ENCODE results near the gene MARCHF3.
"Not testable (repeated sequence)": the region's sequence is repeated elsewhere in the genome, so short reads cannot be mapped to it uniquely, and the experiment has no call there.

Gene MARCHF3

GRCh38 chr5:127026166-127026565 is 4.2 kb downstream of the MARCHF3 start:
- H2AFZ ChIP-seq (ENCODE audit: low read depth), result no peak overlapping the region
- no peak overlapping the region for H3K4me2 ChIP-seq
- H3K36me3 ChIP-seq (ENCODE audit: insufficient read depth), result no peaks in the 10 kb centered on the region
- no peaks in the 10 kb centered on the region for H3K79me2 ChIP-seq (ENCODE audit: insufficient read depth, low read depth)
- no peak overlapping the region for H3K4me3 ChIP-seq (IDR thresholded peaks at IDR 0.05; ENCODE audit: insufficient read depth, low read depth, low read length)
- H3K27ac ChIP-seq, result no peak overlapping the region
- no peaks in the 10 kb centered on the region for H4K20me1 ChIP-seq (ENCODE audit: insufficient read depth)
- TF ChIP-seq CTCF (conservative IDR thresholded peaks at IDR 0.05; ENCODE audit: low read depth, low read length), result no peak
- no peaks in the 10 kb centered on the region for H3K27me3 ChIP-seq (ENCODE audit: insufficient read depth, low read depth)
- H3K4me1 ChIP-seq (ENCODE audit: low read depth, poor library complexity, severe bottlenecking), result peaks cover 4% of the 10 kb centered on the region
- H3K9ac ChIP-seq, result no peak overlapping the region

DNA sequence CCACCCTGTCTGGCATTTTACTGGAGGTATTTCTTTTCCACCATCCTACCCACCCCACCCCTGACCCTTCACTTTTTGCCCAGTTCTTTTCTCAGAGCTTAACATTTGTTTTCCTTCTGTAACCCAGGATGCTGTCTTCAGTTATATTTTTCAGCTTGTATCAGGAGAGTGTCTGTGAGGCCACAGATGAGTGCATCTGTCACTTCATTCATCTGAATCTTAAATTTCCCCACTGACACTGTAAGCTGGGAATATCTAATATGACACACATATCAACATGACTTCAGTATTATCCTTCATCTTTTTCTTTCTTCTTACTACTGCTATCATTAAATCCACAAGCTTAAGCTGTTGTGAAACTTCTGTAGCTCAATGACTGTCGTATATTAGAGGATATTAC is 4.9 kb downstream of the MARCHF3 start:
- no peaks in the 10 kb centered on the region; the same call in 1 of the 2 replicates for H3K36me3 ChIP-seq (ENCODE audit: insufficient read depth)
- no peaks in the 10 kb centered on the region for H3K27me3 ChIP-seq (ENCODE audit: insufficient read depth, low read depth)
- no peak overlapping the region for H3K4me3 ChIP-seq (IDR thresholded peaks at IDR 0.05; ENCODE audit: insufficient read depth, low read depth, low read length)
- no peaks in the 10 kb centered on the region for H4K20me1 ChIP-seq (ENCODE audit: insufficient read depth)
- H3K4me1 ChIP-seq (ENCODE audit: low read depth, poor library complexity, severe bottlenecking), result peaks cover 4% of the 10 kb centered on the region
- H3K4me2 ChIP-seq, result no peak overlapping the region
- H3K9ac ChIP-seq, result no peak overlapping the region
- H3K27ac ChIP-seq, result no peak overlapping the region
- no peaks in the 10 kb centered on the region for H3K79me2 ChIP-seq (ENCODE audit: insufficient read depth, low read depth)
- no peak overlapping the region for H2AFZ ChIP-seq (ENCODE audit: low read depth)
- TF ChIP-seq CTCF (conservative IDR thresholded peaks at IDR 0.05; ENCODE audit: low read depth, low read length), result no peak

DNA sequence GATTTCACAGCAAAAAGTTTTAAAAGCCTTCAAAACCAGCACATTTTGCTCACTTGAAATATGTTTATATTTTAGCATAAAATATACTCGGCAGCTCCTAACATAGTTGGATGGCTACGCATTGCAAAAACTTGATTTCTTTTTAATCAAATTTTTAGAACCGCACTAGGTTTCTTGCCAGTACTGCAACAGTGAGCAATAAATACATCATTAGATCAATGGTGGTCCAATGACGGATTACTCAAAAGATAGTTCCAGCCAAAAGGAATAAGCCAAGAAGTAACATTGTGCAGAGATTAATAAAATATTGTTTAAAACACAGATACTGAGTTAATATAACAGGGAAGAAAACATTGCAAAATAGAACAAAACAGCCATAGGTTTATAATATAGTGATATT is 5.5 kb downstream of the MARCHF3 start:
- no peak overlapping the region for H3K9ac ChIP-seq
- no peak for TF ChIP-seq CTCF (conservative IDR thresholded peaks at IDR 0.05; ENCODE audit: low read depth, low read length)
- peaks cover 7% of the 10 kb centered on the region for H3K4me1 ChIP-seq (ENCODE audit: low read depth, poor library complexity, severe bottlenecking)
- no peaks in the 10 kb centered on the region; the same call in 1 of the 2 replicates for H3K36me3 ChIP-seq (ENCODE audit: insufficient read depth)
- no peaks in the 10 kb centered on the region for H3K79me2 ChIP-seq (ENCODE audit: insufficient read depth, low read depth)
- H2AFZ ChIP-seq (ENCODE audit: low read depth), result no peak overlapping the region
- H3K27me3 ChIP-seq (ENCODE audit: insufficient read depth, low read depth), result no peaks in the 10 kb centered on the region
- H3K4me3 ChIP-seq (IDR thresholded peaks at IDR 0.05; ENCODE audit: insufficient read depth, low read depth, low read length), result no peak overlapping the region
- no peak overlapping the region for H3K27ac ChIP-seq
- H3K4me2 ChIP-seq, result no peak overlapping the region
- no peaks in the 10 kb centered on the region for H4K20me1 ChIP-seq (ENCODE audit: insufficient read depth)

DNA sequence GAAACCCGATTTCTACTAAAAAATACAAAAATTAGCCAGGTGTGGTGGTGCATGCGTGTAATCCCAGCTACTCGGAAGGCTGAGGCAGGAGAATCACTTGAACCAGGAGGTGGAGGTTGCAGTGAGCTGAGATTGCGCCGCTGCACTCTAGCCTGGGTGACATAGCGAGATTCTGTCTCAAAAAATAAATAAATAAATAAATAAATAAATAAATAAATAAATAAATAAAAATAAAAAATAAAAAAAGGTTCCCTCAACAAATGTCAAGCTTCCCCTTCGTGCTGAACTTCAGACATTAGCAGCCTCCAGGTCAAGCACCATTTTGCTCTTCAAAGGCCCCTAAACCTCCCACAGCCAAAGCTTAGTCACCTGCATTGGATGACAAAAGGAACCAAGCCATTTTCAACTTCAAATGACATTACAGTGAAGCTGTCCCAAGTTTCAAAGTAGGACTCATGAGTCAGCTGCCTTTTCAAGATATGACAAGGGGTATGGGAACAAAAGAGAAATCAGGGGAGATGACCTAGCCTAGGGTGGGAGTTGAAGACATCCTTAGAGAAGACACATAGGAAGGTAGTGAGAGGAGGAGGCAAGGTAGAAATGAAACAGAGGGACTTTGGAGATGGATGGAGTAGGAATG is 6.7 kb downstream of the MARCHF3 start:
- H3K4me2 ChIP-seq; H3K4me3 ChIP-seq (IDR thresholded peaks at IDR 0.05; ENCODE audit: insufficient read depth, low read depth, low read length); H3K79me2 ChIP-seq (ENCODE audit: insufficient read depth, low read depth); H4K20me1 ChIP-seq (ENCODE audit: insufficient read depth); H3K9ac ChIP-seq; H3K27me3 ChIP-seq (ENCODE audit: insufficient read depth, low read depth); H2AFZ ChIP-seq (ENCODE audit: low read depth); H3K36me3 ChIP-seq (ENCODE audit: insufficient read depth); H3K27ac ChIP-seq: not testable (repeated sequence)
- H3K4me1 ChIP-seq (ENCODE audit: low read depth, poor library complexity, severe bottlenecking), result peaks cover 12% of the 10 kb centered on the region

DNA sequence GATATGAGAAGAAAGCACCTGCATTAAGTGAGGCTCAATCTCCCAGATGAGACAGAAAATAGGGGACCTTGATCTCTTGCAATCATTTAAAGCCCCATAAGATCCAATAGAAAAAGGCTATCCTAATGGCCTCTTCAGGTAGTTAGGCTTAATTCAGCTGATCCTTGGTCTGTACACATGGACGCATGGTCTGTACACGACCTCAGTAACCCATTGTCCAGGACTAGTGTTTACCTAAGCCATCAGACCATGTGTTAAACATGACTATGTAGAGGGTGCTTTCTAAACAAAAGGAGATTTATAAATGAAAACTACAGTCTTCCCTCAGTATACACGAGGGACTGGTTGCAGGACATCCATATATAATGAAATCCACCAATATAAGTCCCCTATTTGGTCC is 7.5 kb downstream of the MARCHF3 start:
- TF ChIP-seq CTCF (conservative IDR thresholded peaks at IDR 0.05; ENCODE audit: low read depth, low read length), result no peak
- Histone ChIP-seq H3K27ac (no peak overlapping the region), H3K4me2 (no peak overlapping the region), H3K36me3 (ENCODE audit: insufficient read depth) (no peaks in the 10 kb centered on the region; the same call in 1 of the 2 replicates), H3K4me3 (IDR thresholded peaks at IDR 0.05; ENCODE audit: insufficient read depth, low read depth, low read length) (no peak overlapping the region), H3K9ac (no peak overlapping the region), H3K4me1 (ENCODE audit: low read depth, poor library complexity, severe bottlenecking) (peaks cover 12% of the 10 kb centered on the region), H3K27me3 (ENCODE audit: insufficient read depth, low read depth) (no peaks in the 10 kb centered on the region), H3K79me2 (ENCODE audit: insufficient read depth, low read depth) (no peaks in the 10 kb centered on the region), H2AFZ (ENCODE audit: low read depth) (no peak overlapping the region), H4K20me1 (ENCODE audit: insufficient read depth) (no peaks in the 10 kb centered on the region)
